NCI-H1694 treated with DMSO at 0.1 percent for 48 hours (cell line): ENCODE results near the gene ST14.
"Not testable (repeated sequence)": the region's sequence is repeated elsewhere in the genome, so short reads cannot be mapped to it uniquely, and the experiment has no call there.

Experiments
- DNase-seq: peaks from one replicate; lab custom pipeline; 2025; lab: John Stamatoyannopoulos, UW

Gene ST14

GRCh38 chr11:130188047-130188446, 28.5 kb downstream of the ST14 start:
- no peak for DNase-seq

DNA sequence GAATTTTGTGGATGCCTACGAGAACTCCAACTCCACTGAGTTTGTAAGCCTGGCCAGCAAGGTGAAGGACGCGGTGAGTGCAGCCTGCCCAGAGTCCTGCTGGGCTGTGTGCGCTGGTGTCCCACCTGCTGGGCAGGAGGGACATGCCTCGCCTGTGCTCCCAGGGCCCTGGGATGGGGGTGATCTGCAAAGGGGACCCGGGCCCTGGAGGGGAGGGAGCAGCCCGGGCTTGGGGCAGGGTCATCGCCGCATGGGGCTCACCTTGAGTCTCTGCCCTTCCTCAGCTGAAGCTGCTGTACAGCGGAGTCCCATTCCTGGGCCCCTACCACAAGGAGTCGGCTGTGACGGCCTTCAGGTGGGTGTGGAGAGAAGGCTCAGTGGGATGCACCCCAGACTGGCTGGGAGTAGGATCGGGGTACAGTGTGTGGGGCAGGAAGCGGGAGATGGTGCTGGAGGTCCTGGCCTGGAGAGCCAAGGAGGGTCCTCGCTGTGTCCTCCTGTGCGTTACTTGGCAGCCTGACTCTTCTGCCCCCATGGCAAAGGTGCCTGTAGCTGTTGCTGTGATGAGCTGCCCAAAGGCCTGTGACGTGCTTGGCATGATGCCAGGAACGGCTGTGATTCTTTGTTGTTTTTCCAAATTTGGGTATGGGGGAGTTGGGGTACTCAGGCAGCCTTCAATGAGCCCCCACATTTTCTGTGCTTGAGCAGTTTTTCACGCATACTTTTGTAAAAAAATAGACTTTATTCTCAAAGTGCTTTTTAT, 29.2 kb downstream of the ST14 start:
- DNase-seq, result no peak

DNA sequence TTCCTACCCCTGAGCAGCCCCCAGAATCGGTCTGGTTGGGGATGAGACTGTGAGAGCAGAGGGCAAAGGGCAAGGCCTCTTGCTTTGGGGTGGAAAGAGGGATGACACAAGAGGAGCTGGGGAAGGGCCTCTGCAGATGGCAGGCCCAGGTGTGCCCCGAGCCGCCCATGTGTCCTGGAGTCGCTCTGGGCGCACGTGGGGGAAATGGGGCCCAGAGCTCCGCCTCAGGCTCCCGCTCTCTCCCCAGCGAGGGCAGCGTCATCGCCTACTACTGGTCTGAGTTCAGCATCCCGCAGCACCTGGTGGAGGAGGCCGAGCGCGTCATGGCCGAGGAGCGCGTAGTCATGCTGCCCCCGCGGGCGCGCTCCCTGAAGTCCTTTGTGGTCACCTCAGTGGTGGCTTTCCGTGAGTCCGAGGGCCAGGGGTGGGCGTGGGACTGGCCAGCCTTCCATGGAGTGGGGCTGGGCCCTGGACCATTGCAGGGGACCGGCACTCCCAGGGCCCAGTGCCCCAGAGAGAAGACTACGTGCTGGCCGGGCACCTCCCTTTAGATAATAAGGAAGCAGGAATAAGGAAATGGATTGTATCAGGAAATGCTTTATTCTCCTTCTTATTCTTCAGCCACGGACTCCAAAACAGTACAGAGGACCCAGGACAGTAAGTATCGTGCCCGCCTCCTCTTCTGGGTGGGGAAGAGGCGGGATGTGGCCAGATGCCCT, 30.1 kb downstream of the ST14 start:
- DNase-seq, result no peak

- no peak for DNase-seq
Measured at GRCh38 chr11:130190371-130190881, 30.8 kb downstream of the ST14 start.

DNA sequence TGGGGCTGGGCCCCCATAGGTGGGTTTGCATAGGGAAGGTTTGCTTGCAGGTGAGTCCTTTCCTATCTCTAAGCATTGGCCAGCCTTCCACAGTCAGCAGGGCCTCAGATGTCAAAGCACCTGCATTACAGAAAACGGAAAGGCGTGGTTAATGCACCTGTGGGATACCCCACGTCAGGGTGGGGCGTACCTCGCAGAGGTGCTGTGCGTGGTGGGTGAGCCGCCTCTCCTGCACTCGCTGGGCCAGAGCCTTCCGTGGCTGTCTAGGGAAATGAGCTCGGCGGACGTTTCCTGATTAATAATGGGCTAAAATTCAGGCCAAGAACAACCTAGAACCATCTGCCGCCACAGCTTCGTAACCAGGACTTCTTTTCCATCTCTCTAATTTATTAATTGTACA, 32.3 kb downstream of the ST14 start:
- DNase-seq, result no peak

- DNase-seq, result no peak
Measured at GRCh38 chr11:130192845-130193267, 33.3 kb downstream of the ST14 start.

DNA sequence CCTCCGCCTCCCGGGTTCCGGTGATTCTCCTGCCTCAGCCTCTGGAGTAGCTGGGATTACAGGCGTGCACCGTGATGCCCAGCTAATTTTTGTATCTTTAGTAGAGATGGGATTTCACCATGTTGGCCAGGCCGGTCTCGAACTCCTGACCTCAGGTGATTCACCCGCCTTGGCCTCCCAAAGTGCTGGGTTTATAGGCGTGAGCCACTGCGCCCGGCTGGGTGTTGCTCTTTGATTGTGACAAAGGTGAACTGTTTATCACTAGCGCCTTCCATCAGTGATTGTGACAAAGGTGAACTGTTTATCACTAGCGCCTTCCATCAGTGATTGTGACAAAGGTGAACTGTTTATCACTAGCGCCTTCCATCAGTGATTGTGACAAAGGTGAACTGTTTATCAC, 34.0 kb downstream of the ST14 start:
- DNase-seq, result not testable (repeated sequence)

- DNase-seq, result no peak
Measured at GRCh38 chr11:130194241-130195023, 34.9 kb downstream of the ST14 start.

DNA sequence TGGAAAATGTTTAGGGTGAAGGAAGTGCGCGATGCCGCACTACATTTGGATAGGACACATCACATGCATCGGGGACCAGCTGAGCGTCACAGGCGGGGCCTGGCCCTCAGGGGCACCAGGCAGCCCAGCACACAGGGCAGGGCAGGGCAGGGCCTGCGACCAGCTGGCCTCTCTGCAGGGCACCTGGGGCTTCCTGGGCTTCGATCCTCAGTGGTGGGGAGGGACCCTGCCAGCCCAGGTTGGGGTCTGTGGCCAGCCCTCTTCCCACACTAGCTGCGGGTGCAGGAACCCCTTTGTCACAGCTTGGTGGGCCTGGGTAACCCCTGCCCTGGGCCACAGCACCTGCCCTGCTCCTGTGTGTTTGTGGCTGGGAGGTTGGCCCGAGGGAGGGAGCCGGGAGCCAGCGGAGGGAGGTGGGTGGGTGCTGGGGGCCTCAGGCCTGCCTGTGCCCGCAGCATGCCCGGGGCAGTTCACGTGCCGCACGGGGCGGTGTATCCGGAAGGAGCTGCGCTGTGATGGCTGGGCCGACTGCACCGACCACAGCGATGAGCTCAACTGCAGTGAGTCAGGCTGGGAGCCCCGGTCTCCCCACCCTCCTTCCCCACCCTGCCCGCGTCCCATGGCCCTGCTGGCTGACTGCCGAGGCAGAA, 37.9 kb downstream of the ST14 start:
- no peak for DNase-seq

GRCh38 chr11:130198292-130198691, 38.7 kb downstream of the ST14 start:
- no peak for DNase-seq

- DNase-seq, result no peak
Measured at GRCh38 chr11:130198964-130199363, 39.4 kb downstream of the ST14 start.

- DNase-seq, result no peak
Measured at GRCh38 chr11:130199792-130200191, 40.2 kb downstream of the ST14 start.

DNA sequence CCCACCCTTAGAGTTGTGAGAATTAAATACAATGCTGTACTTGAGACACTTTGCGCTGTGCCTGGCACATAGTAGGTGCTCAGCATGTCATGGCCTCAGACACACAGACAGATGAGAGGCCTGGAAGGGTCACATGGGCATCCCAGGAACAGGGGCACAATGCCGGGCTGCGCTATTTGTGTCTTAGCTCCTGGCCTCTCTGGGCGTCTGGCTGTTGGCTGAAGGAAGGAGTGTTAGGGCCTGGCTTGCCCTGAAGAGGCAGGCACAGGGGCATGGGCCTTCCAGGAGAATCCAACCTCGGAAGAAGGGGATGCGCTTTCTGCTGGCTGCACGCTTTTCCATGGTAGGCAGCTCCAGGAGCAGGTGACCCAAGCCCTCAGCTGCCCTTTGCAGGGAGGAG, 41.4 kb downstream of the ST14 start:
- no peak for DNase-seq

- no peak for DNase-seq
Measured at GRCh38 chr11:130202009-130202817, 42.6 kb downstream of the ST14 start.

GRCh38 chr11:130202818-130203689, 43.5 kb downstream of the ST14 start:
- DNase-seq, result no peak

GRCh38 chr11:130203766-130204702, 44.5 kb downstream of the ST14 start:
- no peak for DNase-seq

DNA sequence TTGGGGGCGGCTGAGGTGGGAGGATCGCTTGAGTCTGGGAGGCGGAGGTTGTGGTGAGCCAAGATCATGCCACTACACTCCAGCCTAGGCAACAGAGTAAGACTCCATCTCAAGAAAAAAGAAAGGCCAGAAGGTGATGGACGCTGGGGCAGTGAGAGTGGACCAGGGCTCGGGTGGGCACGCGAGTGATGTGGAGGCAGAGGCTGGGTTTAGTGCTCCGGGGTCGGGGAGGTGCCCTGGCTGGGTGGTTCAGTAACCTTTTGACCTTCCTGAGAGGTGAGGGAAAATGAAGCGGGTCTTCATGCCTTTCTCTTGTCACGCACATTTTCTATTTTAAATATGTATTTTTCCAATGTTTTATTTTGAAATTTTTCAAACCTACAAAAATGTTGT, 45.1 kb downstream of the ST14 start:
- no peak for DNase-seq

DNA sequence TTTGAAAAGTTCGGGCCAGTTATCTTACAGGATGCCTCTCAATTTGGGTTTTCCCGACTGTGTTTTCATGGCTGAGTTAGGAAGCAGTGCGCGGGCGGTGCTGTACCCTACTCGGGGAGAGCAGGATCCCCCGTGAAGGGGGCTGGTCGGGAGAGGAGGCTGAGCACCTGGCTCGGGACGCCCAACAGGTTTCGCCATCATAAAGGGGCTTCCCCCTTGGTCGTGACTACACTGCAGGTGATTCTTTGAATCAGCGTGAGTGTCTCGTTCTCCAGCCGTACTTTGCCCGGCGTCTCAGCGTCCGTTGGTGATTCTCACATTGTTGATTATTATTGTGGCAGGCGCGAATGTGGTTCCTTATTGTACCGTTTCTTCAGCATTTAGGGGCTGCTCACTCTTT, 46.6 kb downstream of the ST14 start:
- DNase-seq, result no peak
